SU-DHL-6 (cell line): ENCODE measurements around the gene RMND5B.

Experiments used
- H2AFZ ChIP-seq: fragments of 200-600 bp; sonication (generic); 2 replicates; pipeline ENCODE4 v1.6.1; 2014; ENCODE audit warnings: low read depth, mild to moderate bottlenecking, moderate library complexity, mixed read lengths, antibody characterized with exemption, low read length; ENCODE audit not compliant: severe bottlenecking
- H3F3A ChIP-seq: fragments of 200-600 bp; shearing (Covaris generic); 2 replicates; pipeline ENCODE4 v1.6.0; 2016; ENCODE audit warnings: antibody characterized with exemption, mild to moderate bottlenecking; ENCODE audit not compliant: insufficient read depth
- H3K27ac ChIP-seq: fragments of 200-600 bp; sonication (generic); 2 replicates; pipeline ENCODE4 v1.5.1; 2016; ENCODE audit warnings: low read depth, mild to moderate bottlenecking, low read length, moderate library complexity, mixed read lengths
- H3K27me3 ChIP-seq: fragments of 200-600 bp; sonication (generic), shearing (Covaris generic); 2 replicates; pipeline ENCODE4 v1.6.0; 2014; ENCODE audit warnings: mild to moderate bottlenecking, low read length
- H3K36me3 ChIP-seq: fragments of 200-600 bp; sonication (generic); 2 replicates; pipeline ENCODE4 v1.6.1; 2014; ENCODE audit warnings: mild to moderate bottlenecking, low read length, mixed read lengths
- H3K4me2 ChIP-seq: fragments of 300-600, 200-600 bp; shearing (Covaris generic), sonication (generic); 2 replicates; pipeline ENCODE4 v1.6.0; 2014; ENCODE audit warnings: low read length, low read depth, mild to moderate bottlenecking; ENCODE audit not compliant: poor library complexity, severe bottlenecking
- H3K4me3 ChIP-seq: fragments of 200-600 bp; sonication (generic); 2 replicates; pipeline ENCODE4 v1.5.1; 2014; ENCODE audit warnings: antibody characterized with exemption, low read length, mild to moderate bottlenecking, mixed read lengths; ENCODE audit not compliant: insufficient read depth, poor library complexity, severe bottlenecking
- H3K79me2 ChIP-seq: fragments of 200-600 bp; sonication (generic); 2 replicates; pipeline ENCODE4 v1.6.1; 2014; ENCODE audit warnings: mild to moderate bottlenecking, low read length, moderate library complexity; ENCODE audit not compliant: insufficient read depth
- H3K9ac ChIP-seq: fragments of 200-600 bp; sonication (generic); 2 replicates; pipeline ENCODE4 v1.7.0; 2014; ENCODE audit warnings: mild to moderate bottlenecking, low read length
- H3K9me2 ChIP-seq: fragments of 200-600 bp; sonication (generic); replicated peaks from 2 replicates; pipeline ENCODE4 v1.6.1; 2014; ENCODE audit warnings: low read length; ENCODE audit not compliant: insufficient read depth
- H3K9me3 ChIP-seq: fragments of 200-600 bp; sonication (generic); 2 replicates; pipeline ENCODE4 v1.6.1; 2014; ENCODE audit warnings: low read length, mixed read lengths; ENCODE audit not compliant: insufficient read depth
- H4K20me1 ChIP-seq: fragments of 200-600 bp; sonication (generic); 2 replicates; pipeline ENCODE4 v1.6.1; 2014; ENCODE audit warnings: low read depth, mild to moderate bottlenecking, antibody characterized with exemption, low read length, moderate library complexity, mixed read lengths
- CTCF ChIP-seq: fragments of 200-600 bp; sonication (generic); IDR thresholded peaks from one replicate; pipeline ENCODE4 v1.5.1; 2017; ENCODE audit warnings: antibody characterized with exemption, mild to moderate bottlenecking, low read length, moderate library complexity; ENCODE audit not compliant: insufficient read depth, poor library complexity, severe bottlenecking
- EZH2phosphoT487 ChIP-seq: fragments of 200-600 bp; sonication (generic), shearing (Covaris generic); conservative IDR thresholded peaks from 2 replicates; pipeline ENCODE4 v1.6.1; 2018; ENCODE audit warnings: mild to moderate bottlenecking, antibody characterized with exemption, low read length, moderate library complexity, mixed read lengths

The RMND5B gene

GRCh38 chr5:178121391-178122276, 9.2 kb upstream of the RMND5B start:
- Histone ChIP-seq H3K4me3 (no peak overlapping the region), H3K9me2 (no peaks in the 10 kb centered on the region), H3K9me3 (no peaks in the 10 kb centered on the region), H4K20me1 (no peaks in the 10 kb centered on the region), H3K27me3 (no peaks in the 10 kb centered on the region), H2AFZ (no peak overlapping the region), H3K27ac (peak overlapping the region; percentile 94), H3K36me3 (no peaks in the 10 kb centered on the region), H3K79me2 (peaks cover 26% of the 10 kb centered on the region), H3K4me2 (peak overlapping the region; percentile 42), H3F3A (peaks cover 48% of the 10 kb centered on the region), H3K9ac (peak overlapping the region; percentile 47)
- TF ChIP-seq CTCF (no peak), EZH2phosphoT487 (no peak)

GRCh38 chr5:178122346-178122745, 8.5 kb upstream of the RMND5B start:
- H4K20me1 ChIP-seq: no peaks in the 10 kb centered on the region
- H3K9ac ChIP-seq: 0 out of 2 replicates have a peak overlapping the region, but pooled peaks have one; percentile 47
- peaks cover 47% of the 10 kb centered on the region for H3F3A ChIP-seq
- no peaks in the 10 kb centered on the region for H3K27me3 ChIP-seq
- H2AFZ ChIP-seq: no peak overlapping the region
- no peaks in the 10 kb centered on the region for H3K9me3 ChIP-seq
- H3K36me3 ChIP-seq: no peaks in the 10 kb centered on the region
- H3K4me3 ChIP-seq: no peak overlapping the region
- TF ChIP-seq EZH2phosphoT487: no peak
- TF ChIP-seq CTCF: no peak
- H3K9me2 ChIP-seq: no peaks in the 10 kb centered on the region
- no peak overlapping the region for H3K4me2 ChIP-seq
- peaks cover 20% of the 10 kb centered on the region for H3K79me2 ChIP-seq
- H3K27ac ChIP-seq: peak overlapping the region; percentile 94; the same call in 1 of the 2 replicates

GRCh38 chr5:178123094-178123965, 7.5 kb upstream of the RMND5B start:
- no peak overlapping the region for H3K4me3 ChIP-seq
- H3F3A ChIP-seq: peaks cover 37% of the 10 kb centered on the region
- TF ChIP-seq CTCF: no peak
- no peak for TF ChIP-seq EZH2phosphoT487
- H3K9ac ChIP-seq: no peak overlapping the region
- no peak overlapping the region for H3K27ac ChIP-seq
- no peaks in the 10 kb centered on the region for H3K36me3 ChIP-seq
- H4K20me1 ChIP-seq: no peaks in the 10 kb centered on the region
- H3K27me3 ChIP-seq: no peaks in the 10 kb centered on the region
- no peaks in the 10 kb centered on the region for H3K9me2 ChIP-seq
- no peak overlapping the region for H2AFZ ChIP-seq
- H3K79me2 ChIP-seq: peaks cover 11% of the 10 kb centered on the region
- no peak overlapping the region for H3K4me2 ChIP-seq
- no peaks in the 10 kb centered on the region for H3K9me3 ChIP-seq
